K562 (cell line): Measurements from ENCODE around the gene HS3ST2. TPM values are rescaled to one million over a fixed set of nuclear protein-coding genes. Genes with fewer than 3 reads are reported as not detected.

ENCODE experiments used
- ATAC-seq: fragments of 200-7000 bp; cut with Tn5 transposase; 3 replicates; pipeline ENCODE4 v1.9.1; 2020; ENCODE audit warnings: moderate library complexity
- BruUV-seq: library from RNA; stranded (reverse); fragments of 400-500 nt; replicated peaks from 2 replicates; lab custom pipeline; 2021; lab: Mats Ljungman, UMichigan
- CTCF ChIA-PET: fragments of 300-600 bp; formaldehyde crosslinking; extraction: SDS; loops from one replicate; lab custom pipeline; 2021; ENCODE audit warnings: low intra/inter-chr PET ratio; lab: Yijun Ruan, JAX
- POLR2A ChIA-PET: fragments of 300-600, 350-650 bp; sonication (Branson Sonifier 250); formaldehyde crosslinking; extraction: SDS; loops from one replicate; lab custom pipeline; 2021; ENCODE audit warnings: antibody characterized with exemption, inconsistent platforms; lab: Yijun Ruan, JAX
- DNase-seq, 4 experiments: peaks; one replicate each; pipeline versions ENCODE4 v3.0.0 to v3.0.0-alpha.2; 2011 to 2018; ENCODE audit warnings: low spot score in 3 of 4, mixed read lengths in 3 of 4; ENCODE audit errors: extremely low read depth in 1 of 4
- FAIRE-seq: peaks from 2 replicates; lab custom pipeline; 2011; peaks lifted over from hg19 to GRCh38; lab: Jason Lieb, UNC
- H2AFZ ChIP-seq: 2 replicates; pipeline ENCODE4 v1.6.0; 2011; ENCODE audit warnings: low read depth, low read length, control low read depth, inconsistent platforms
- H3K27ac ChIP-seq: fragments of 200-600 bp; 3 replicates; pipeline ENCODE4 v1.8.0; 2011; ENCODE audit warnings: low read depth, mild to moderate bottlenecking, control low read depth, inconsistent platforms, low read length, moderate library complexity, mixed read lengths; ENCODE audit errors: extremely low read depth
- H3K27me3 ChIP-seq, 2 experiments: fragments of 300-600 bp in 1 of 2; 2 replicates in 1 of 2; 3 replicates in 1 of 2; pipeline versions ENCODE4 v1.6.0 to v1.8.0; 2011; ENCODE audit warnings: inconsistent platforms in 2 of 2, low read length in 2 of 2, mild to moderate bottlenecking in 1 of 2, mixed read lengths in 1 of 2, moderate library complexity in 1 of 2; ENCODE audit not compliant: control insufficient read depth in 2 of 2, insufficient read depth in 2 of 2
- H3K36me3 ChIP-seq: fragments of 300-600 bp; 3 replicates; pipeline ENCODE4 v1.8.0; 2011; ENCODE audit warnings: mild to moderate bottlenecking, low read length, inconsistent platforms; ENCODE audit not compliant: control insufficient read depth, insufficient read depth
- H3K4me1 ChIP-seq, 2 experiments: fragments of 200-600 bp in 1 of 2; replicated peaks in 1 of 2; 2 replicates in 1 of 2; 3 replicates in 1 of 2; pipeline versions ENCODE4 v1.5.1 to v1.8.0; 2011; ENCODE audit warnings: inconsistent platforms in 2 of 2, low read length in 2 of 2, mild to moderate bottlenecking in 1 of 2, mixed read lengths in 1 of 2, moderate library complexity in 1 of 2; ENCODE audit not compliant: control insufficient read depth in 2 of 2, insufficient read depth in 2 of 2
- H3K4me2 ChIP-seq: 2 replicates; pipeline ENCODE4 v1.6.1; 2011; ENCODE audit warnings: low read length, control low read depth, inconsistent platforms, mixed read lengths; ENCODE audit not compliant: insufficient read depth
- H3K4me3 ChIP-seq: fragments of 200-600 bp; sonication (generic), shearing (Covaris generic); 2 replicates; pipeline ENCODE4 v1.5.1; 2016; ENCODE audit warnings: control low read depth, inconsistent platforms
- H3K79me2 ChIP-seq: fragments of 200-600 bp; 3 replicates; pipeline ENCODE4 v1.8.0; 2011; ENCODE audit warnings: low read length, inconsistent platforms; ENCODE audit not compliant: control insufficient read depth, insufficient read depth
- H3K9ac ChIP-seq, 2 experiments: 2 replicates each; pipeline versions ENCODE4 v1.6.0 to v1.6.1; 2011; ENCODE audit warnings: low read depth in 2 of 2, low read length in 2 of 2, control low read depth in 1 of 2, inconsistent platforms in 1 of 2, mild to moderate bottlenecking in 1 of 2, mixed read lengths in 1 of 2; ENCODE audit not compliant: insufficient read depth in 1 of 2
- H3K9me1 ChIP-seq: one replicate; pipeline ENCODE4 v1.6.0; 2011; ENCODE audit warnings: inconsistent platforms, mild to moderate bottlenecking, low read length, moderate library complexity; ENCODE audit not compliant: control insufficient read depth, insufficient read depth
- H3K9me3 ChIP-seq: replicated peaks from 2 replicates; pipeline ENCODE4 v1.5.1; 2011; ENCODE audit warnings: low read depth, low read length, inconsistent platforms; ENCODE audit not compliant: control insufficient read depth, insufficient read depth
- H4K20me1 ChIP-seq: replicated peaks from 2 replicates; pipeline ENCODE4 v1.6.1; 2011; ENCODE audit warnings: low read length, inconsistent platforms, mixed read lengths; ENCODE audit not compliant: control insufficient read depth, insufficient read depth
- ERF ChIP-seq: fragments of 450-650 bp; formaldehyde crosslinking; IDR thresholded peaks from 2 replicates; pipeline ENCODE4 v1.4.0; 2020; ENCODE audit warnings: mild to moderate bottlenecking, mixed read lengths
- FOXO4 ChIP-seq: fragments of 450-650 bp; formaldehyde crosslinking; IDR thresholded peaks from 2 replicates; pipeline ENCODE4 v1.4.0; 2020; ENCODE audit warnings: mild to moderate bottlenecking, moderate library complexity
- HEY1 ChIP-seq: fragments of 250-450 bp; sonication (Bioruptor Pico); IDR thresholded peaks from 2 replicates; pipeline ENCODE4 v1.5.0; 2020; ENCODE audit warnings: mild to moderate bottlenecking, moderate library complexity, borderline replicate concordance
- NCOA6 ChIP-seq: fragments of 450-650 bp; IDR thresholded peaks from 2 replicates; pipeline ENCODE4 v1.6.1; 2017; ENCODE audit warnings: mild to moderate bottlenecking
- POLR2H ChIP-seq: IDR thresholded peaks from 2 replicates; pipeline ENCODE4 v1.6.1; 2016; ENCODE audit warnings: missing genetic modification characterization, low read depth, mild to moderate bottlenecking, control low read depth, missing compliant biosample characterization, moderate library complexity
- ZBTB26 ChIP-seq: fragments of 450-650 bp; formaldehyde crosslinking; IDR thresholded peaks from 2 replicates; pipeline ENCODE4 v1.4.0; 2022; ENCODE audit warnings: missing genetic modification characterization
- ZC3H11A ChIP-seq: IDR thresholded peaks from 2 replicates; pipeline ENCODE4 v1.6.1; 2012; ENCODE audit warnings: low read depth, low read length, improper control_type of control experiment
- ZNF644 ChIP-seq: fragments of 200-800 bp; sonication (Bioruptor generic); IDR thresholded peaks from 2 replicates; pipeline ENCODE4 v1.6.1; 2016; ENCODE audit warnings: low read depth, missing genetic modification characterization, missing compliant biosample characterization
- WGBS: fragments of 100-300 bp; shearing (Covaris generic); methylation state at CpG from one replicate; pipeline ENCODE4 v1.1.6; 2016; ENCODE audit warnings: low coverage, mixed read lengths; ENCODE audit not compliant: insufficient coverage; ENCODE audit errors: missing lambda C conversion rate; 5-methylcytosine and 5-hydroxymethylcytosine counted together
- in situ Hi-C: fragments of 300-500 bp; cut with MboI; formaldehyde crosslinking; loops from 4 replicates; pipeline ENCODE4 v1.15.0; 2018; ENCODE audit warnings: inconsistent platforms, mixed read lengths
- intact Hi-C: fragments of 100-400 bp; cut with micrococcal nuclease; formaldehyde crosslinking; loops from 2 replicates; pipeline ENCODE4 v1.14.2; 2022
- polyA plus RNA-seq, 8 experiments: library from polyadenylated mRNA; depleted of rRNA in 4 of 8; stranded (reverse) in 5 of 8; unstranded in 3 of 8; fragments of >200 nt; fragmentation: Nextera tagmentation in 2 of 8; fragmentation: Illumina TruSeq in 1 of 8; extraction: Ambion mirVana in 2 of 8; extraction: Trizol in 1 of 8; gene quantifications; 2 replicates each; pipeline versions ENCODE4 v1.2.1 to v1.2.3, GENCODE V29; 2011 to 2014; ENCODE audit warnings: inconsistent platforms in 1 of 8, missing spikeins in 1 of 8
- total RNA-seq, 7 experiments: library from RNA; depleted of rRNA in 6 of 7; stranded (reverse); fragments of >200 nt in 6 of 7; fragmentation: Illumina TruSeq in 2 of 7; extraction: Trizol in 2 of 7; gene quantifications; 2 replicates each; pipeline versions ENCODE4 v1.2.1 to v1.2.3, GENCODE V29; 2011 to 2021; ENCODE audit warnings: low replicate concordance in 1 of 7

The HS3ST2 gene
- total and polyA plus RNA-seq, 9 of the 15 experiments (the other 6 are each of a cell fraction or from before 2014, with no cell fraction given), result not detected

GRCh38 chr16:22765479-22765878 lies 48.5 kb upstream of the HS3ST2 start:
- intact Hi-C loops (no loop called here), in situ Hi-C loops (no loop called here)
- DNase-seq, result no peak
- no TSS peak for BruUV-seq
- H2AFZ ChIP-seq, result no peak overlapping the region
- H3K4me2 ChIP-seq, result no peak overlapping the region
- no peaks in the 10 kb centered on the region for H3K9me1 ChIP-seq
- H3K9me3 ChIP-seq, result no peaks in the 10 kb centered on the region
- H3K4me1 ChIP-seq, result no peaks in the 10 kb centered on the region
- no peak for ATAC-seq
- no peak for FAIRE-seq
- no peaks in the 10 kb centered on the region for H4K20me1 ChIP-seq
- H3K9ac ChIP-seq, result no peak overlapping the region
- no peaks in the 10 kb centered on the region for H3K79me2 ChIP-seq
- TF ChIP-seq ZC3H11A (no peak), NCOA6 (no peak), POLR2H (tag) (no peak), ZBTB26 (CRISPR knock-in tag) (no peak), ERF (CRISPR knock-in tag) (no peak)
- TF ChIP-seq, all 486 proteins: peak for 0
- no peak overlapping the region for H3K27ac ChIP-seq
- no peaks in the 10 kb centered on the region for H3K27me3 ChIP-seq
- H3K4me3 ChIP-seq, result no peak overlapping the region
- H3K36me3 ChIP-seq, result no peaks in the 10 kb centered on the region
- ChIA-PET POLR2A (interaction anchor here (0.9 to 1.4 kb wide), 2 partner anchors 9 to 12 kb away, joined by 3 to 5 read pairs; no protein-coding TSS in a partner anchor), CTCF (no interaction called here)

DNA sequence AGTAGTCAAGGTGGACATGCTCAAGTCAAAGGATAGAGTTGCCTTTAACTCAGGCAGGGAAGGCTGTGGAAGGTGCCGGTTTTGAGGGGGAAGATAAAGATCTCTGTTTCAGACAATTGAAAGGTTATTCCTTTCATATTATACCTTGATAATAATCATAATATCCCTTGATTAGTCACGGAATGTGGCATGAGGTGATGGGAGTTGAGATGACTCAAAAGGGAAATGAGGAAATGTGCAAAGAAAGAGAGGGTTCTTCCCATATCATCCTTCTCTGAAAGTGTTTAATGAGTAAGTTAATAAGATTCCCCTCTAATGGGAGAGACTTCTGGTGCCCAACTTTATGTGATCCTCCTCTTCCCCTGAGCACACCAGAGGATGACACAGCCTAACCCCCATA lies 43.1 kb upstream of the HS3ST2 start:
- no peak overlapping the region for H3K4me2 ChIP-seq
- TF ChIP-seq HEY1 (CRISPR knock-in tag), result no peak
- no peak for TF ChIP-seq FOXO4 (CRISPR knock-in tag)
- no peak for TF ChIP-seq ZNF644 (tag)

More for the DNA sequence above, 43.1 kb upstream of the HS3ST2 start:
- in situ Hi-C loops, result no loop called here
- H3K27me3 ChIP-seq, result no peaks in the 10 kb centered on the region
- no peak overlapping the region for H2AFZ ChIP-seq
- DNase-seq (no peak), FAIRE-seq (no peak), ATAC-seq (no peak)
- 0% methylated on average over 2 of the region's 2 CpGs for WGBS
- no peaks in the 10 kb centered on the region for H3K9me1 ChIP-seq
- H3K4me3 ChIP-seq, result no peak overlapping the region
- H3K27ac ChIP-seq, result no peak overlapping the region
- intact Hi-C loops, result no loop called here
- H3K36me3 ChIP-seq, result no peaks in the 10 kb centered on the region
- BruUV-seq, result no TSS peak
- POLR2A ChIA-PET, result no interaction called here
- H4K20me1 ChIP-seq, result no peaks in the 10 kb centered on the region
- H3K9me3 ChIP-seq, result no peaks in the 10 kb centered on the region
- no peaks in the 10 kb centered on the region for H3K4me1 ChIP-seq
- no peak overlapping the region for H3K9ac ChIP-seq
- H3K79me2 ChIP-seq, result no peaks in the 10 kb centered on the region
- CTCF ChIA-PET, result no interaction called here
